Glomerular visceral epithelial cell (primary cell): ENCODE results near the gene RYK.
"Not testable (repeated sequence)": the region's sequence is repeated elsewhere in the genome, so short reads cannot be mapped to it uniquely, and the experiment has no call there.

Experiments used
- DNase-seq: peaks from one replicate; pipeline ENCODE4 v3.0.0-alpha.2; 2016; ENCODE audit errors: extremely low spot score

RYK gene

DNA sequence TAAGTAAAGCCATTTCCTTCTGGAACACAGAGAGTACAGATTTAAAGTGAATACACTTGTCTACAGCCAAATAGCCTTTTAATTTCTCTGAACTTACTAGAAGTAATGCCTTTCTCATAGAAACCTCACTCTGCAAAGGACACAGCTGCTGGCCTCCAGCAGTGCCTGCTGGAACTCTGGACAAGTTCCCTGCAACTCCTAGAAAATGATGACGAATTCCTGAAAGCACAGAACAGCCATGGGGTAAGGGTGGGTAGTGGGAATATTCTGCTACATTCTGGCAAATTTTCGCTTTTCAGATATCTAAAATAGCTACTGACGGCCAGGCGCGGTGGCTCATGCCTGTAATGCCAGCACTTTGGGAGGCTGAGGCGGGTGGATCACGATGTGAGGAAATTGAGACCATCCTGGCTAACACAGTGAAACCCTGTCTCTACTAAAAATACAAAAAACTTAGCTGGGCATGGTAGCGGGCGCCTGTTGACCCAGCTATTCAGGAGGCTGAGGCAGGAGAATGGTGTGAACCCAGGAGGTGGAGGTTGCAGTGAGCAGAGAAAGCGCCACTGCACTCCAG lies 34.4 kb downstream of the RYK start:
- DNase-seq: no peak

DNA sequence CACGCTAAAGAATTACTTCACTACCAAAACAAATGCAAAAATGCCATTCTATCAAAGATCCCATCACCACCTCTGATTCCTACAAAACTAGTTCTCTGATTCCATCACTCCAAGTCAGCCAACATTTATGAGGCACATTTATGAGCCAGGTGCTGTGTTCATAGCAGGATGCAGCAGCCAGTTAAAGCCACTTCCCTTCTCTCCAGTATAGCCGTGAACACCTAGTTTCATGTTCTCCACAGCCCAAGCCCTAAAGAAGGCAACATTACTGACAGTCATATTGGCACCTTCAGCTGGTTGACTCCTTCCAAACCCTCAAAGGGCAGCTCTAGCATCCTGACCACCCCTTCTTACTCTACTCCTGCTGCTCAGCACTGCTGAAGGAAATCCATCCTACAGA lies 36.4 kb downstream of the RYK start:
- DNase-seq: no peak

DNA sequence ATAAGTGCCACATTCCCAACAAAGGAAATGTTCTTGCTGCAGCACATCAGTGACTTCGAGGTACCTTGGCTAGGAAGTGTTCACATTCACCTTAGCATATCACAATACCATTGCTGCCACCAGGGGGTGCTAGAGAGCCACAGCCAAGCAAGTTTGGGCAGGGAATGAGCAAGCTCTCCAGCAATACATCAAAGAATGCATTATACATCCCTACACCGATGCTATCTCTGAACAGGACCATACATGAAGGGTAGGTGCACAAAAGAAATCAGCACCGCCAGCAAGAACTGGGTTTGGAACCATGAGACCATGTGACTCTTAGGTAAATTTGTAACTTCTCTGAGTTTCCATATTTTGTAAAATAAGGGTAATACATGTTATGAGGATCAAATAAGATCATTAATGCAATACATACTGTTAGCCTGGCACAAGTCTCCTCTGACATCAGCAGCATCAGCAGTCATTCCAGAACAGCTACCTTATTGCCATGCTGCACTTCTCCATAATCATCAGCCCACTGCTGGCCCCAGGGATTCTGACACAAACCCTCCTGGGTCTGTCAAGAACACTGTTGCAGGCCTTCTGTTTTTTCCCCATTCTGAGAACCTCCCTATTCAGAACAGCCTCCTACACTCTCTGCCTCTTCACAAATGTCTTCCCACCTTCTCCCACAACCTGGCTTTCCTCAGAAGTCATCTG lies 37.5 kb downstream of the RYK start:
- peak; percentile 80 for DNase-seq

DNA sequence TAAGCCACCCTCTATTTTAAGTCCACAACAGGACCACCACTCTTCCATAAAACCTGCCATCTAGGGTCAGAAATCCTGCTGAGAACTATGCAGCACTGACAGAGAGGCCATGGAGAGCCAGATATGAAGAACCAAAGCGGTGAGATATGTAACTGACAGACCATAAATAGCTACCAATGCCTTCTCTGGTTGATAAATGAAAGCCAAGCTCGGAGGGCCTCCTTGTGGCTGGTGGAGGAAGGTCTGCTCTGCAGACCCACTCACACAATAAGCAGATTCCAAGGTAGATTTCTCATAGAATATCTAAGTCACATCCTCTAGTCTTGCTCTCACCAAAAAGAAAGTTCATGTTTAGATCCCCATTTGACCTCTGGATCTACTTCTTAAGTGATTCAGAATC lies 38.9 kb downstream of the RYK start:
- peak; percentile 50 for DNase-seq

DNA sequence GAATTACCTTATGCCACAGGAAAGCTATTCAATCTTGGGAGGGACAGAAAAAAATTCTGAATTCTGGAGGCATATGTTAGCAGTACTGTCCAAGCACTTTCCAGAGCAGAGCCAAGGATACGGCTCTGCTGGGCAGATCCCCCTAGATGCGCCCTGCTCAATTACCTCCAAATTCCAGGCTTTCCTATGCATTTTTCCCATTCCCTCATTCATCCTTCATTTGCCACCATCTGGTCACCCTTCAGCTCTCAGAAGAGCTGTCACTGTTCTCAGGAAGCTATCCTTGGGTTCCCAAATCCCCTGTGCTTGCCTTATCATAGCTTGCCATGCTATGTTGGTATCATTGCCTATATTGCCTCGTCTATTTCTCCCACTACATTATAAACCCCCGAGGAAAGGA lies 45.2 kb downstream of the RYK start:
- no peak for DNase-seq

DNA sequence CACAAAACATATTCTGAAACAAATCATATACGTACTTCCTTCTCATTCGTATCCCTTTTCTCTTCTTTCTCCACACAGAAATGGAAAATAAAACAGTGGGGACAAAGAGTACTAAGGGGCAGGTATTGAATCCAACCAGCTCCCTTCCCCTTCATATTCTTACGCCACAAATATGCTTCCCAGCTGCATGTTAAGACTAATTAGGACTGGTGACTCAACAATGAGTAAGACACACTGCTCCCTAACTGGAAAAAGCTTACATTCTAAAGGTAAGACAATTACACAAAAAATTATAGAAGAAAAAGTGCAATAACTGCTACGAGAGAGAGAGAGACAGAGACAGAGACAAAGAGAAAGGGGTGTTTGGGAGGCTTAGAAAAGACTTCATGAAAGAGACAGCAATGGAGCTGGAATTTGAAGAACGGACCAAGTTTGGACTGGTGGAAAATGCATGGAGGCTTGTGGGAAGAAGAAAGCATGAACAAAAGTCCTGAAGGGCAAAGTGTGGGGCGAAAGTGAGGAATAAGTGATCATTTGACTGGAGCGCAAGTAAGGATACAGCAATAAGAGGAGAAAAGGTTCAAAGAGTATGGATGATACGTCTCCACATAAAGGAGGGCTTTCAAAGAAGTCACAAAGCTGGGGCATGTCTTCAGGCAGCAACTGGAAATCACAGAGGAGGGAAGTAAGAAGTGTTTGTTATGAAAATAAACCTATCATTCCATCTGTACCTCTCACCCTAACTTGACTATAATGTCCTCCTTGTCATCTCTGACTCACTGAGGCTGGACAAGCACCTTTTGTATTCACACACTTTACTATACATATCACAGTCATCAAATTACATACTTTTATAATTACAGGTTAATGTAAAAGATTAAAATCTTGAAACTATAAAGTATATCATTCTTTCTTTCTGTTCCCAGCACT lies 49.2 kb downstream of the RYK start:
- peak; percentile 46 for DNase-seq

DNA sequence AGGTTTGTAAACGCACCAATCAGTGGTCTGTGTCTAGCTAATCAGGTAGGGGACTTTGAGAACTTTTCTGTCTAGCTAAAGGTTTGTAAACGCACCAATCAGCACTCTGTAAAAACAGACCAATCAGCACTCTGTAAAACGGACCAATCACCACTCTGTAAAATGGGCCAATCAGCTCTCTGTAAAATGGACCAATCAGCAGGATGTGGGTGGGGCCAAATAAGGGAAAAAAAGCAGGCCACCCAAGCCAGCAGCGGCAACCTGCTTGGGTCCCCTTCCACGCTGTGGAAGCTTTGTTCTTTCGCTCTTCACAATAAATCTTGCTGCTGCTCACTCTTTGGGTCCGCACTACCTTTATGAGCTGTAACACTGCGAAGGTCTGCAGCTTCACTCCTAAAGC lies 50.8 kb downstream of the RYK start:
- not testable (repeated sequence) for DNase-seq

DNA sequence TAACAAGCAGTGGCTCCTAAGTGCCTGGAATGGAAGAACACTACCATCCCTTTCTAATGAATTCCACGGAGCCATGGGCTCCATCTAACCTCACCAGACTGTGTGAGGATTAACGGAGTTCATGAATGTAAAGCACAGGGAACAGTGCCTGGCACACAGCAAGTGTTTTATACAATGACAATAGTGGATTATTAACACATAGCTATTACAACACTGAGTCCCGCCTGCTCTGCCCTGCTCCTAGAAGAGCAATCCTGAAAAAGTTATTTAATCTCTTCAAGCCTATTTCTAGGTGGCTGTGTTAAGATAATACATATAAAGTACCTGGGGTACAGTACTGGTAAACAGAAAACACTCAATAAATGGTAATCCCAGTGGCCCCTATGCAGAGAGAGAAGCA lies 51.4 kb downstream of the RYK start:
- no peak for DNase-seq

DNA sequence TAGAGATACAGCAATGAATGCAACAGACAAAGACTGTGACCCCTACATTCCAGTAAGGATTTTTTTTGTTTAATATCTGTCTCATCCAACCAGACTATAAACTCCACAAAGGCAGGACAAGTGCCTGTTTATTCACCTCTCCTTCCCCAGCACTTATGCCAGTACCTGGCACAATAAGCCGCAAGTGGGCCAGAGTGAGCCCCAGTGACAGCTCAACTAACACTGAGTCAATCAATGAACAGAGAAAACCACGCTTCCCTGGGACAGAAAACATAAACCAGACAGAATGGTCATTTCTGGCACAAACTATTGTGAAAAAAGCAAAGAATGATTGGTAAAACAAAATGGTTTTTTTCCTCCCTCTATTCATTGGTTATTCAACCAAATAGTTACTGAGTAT lies 52.2 kb downstream of the RYK start:
- no peak for DNase-seq

DNA sequence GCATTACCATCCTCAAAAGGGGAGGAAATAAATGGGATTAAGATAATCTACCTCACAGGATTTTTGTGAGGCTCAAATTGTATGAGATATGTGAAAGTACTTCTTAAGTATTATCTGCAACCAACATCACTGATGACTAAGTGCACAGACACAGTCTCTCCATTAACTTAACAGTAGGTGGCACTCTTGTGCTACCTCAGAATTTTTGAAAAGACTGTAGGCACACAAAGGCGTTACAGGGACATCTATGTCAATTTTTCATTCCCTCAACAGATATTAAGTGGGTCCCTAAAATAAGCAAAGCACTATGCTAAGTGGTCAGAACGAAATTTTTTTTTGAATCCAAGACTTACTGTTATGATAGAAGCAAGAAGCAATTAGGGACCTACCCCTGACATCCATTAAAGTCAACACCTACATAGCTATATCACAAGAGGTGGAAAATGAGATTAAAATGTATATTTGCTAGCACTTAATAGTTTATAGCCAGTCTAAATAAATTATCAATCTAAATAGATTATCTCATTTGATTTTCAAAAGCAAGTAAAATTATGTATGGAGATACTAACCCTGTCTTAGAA lies 52.9 kb downstream of the RYK start:
- DNase-seq: peak; percentile 56

DNA sequence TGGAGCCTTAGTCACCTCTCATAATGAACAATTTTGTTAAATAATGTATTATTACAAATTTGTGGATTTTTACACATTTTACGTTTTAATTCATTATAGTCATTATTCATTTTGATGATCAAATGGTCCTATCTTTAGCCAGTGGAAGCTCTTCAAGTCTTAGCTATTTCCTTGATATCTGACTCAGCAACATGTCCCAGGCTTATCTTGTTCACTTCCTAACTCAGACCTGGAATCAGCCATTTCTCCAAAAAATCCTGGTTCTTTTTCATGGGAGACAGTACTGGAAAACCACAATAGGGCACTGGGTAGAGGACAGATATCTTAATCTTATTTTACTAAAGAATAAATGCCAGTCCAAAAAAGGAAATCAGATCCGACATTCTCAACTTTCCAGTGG lies 56.4 kb downstream of the RYK start:
- no peak for DNase-seq

DNA sequence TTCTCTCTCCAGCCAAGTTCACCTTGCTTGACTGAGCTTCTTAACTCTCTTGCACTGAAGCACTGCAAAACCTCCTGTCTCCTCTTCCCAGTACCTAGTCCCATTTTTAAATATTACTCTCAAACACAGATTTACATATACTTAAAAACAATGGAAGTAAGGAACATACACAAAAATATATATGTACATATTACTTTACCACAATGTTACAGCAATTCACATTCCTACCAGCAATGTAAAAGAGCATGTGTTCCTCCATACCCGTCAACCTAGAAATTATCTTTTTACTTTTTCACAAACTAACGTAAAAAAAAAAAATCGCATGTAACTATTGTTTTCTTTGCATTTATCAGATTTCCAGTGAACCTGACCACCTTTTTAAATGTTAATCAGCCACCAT lies 60.4 kb downstream of the RYK start:
- no peak for DNase-seq

DNA sequence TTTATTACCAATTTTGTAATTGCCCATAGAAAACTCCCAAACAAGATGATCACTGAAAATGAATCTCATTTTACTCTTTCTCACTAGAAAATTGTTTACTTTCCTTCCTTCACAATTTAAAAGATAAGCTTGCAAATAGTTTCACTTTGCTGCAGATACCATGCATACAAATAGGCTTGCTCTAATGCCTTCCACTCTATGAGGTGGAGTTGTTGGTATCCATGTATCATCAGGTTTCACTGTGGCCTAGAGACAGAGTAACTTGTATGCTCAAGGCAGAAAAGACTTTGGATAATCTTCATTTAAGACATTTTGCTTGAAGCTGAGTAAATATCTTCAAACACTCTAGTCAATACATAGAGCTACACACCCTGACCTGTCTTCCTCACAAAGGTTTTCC lies 60.8 kb downstream of the RYK start:
- DNase-seq: no peak

DNA sequence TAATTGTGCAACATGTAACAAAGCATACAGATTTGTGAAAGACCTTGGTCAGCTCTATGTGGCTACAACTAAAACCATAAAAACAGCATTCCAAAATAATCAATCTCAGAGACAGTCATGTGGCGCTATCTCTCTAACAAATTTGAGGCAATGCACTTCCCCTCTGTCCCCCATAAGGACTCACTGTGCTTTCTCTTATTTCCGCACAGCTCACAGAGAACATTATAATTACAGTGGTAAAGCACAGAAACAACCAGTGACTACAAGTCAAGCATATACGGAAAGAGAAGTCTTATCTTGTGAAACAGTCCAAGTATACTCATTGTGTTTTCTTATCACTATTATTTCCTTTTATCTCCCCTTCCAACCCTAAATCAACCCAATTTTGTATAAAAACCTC lies 64.3 kb downstream of the RYK start:
- no peak for DNase-seq

DNA sequence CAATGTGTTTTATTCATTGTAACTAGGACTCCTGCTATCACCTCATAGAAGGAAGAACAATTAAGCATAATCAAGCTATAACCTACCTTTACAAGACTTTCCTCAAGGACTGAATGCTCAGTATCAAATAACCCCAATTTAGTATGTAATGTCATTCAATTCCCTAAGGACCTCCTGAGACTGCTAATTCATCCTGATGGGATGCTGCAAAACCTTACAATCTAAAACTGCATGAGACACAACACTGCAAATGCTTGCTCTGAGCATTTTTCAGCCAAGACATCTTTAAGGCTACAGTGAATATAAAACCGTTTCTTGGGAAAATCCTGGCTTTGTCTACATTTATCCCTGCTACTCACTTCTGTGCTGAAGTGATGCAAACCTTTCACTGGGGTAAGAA lies 69.9 kb downstream of the RYK start:
- no peak for DNase-seq

DNA sequence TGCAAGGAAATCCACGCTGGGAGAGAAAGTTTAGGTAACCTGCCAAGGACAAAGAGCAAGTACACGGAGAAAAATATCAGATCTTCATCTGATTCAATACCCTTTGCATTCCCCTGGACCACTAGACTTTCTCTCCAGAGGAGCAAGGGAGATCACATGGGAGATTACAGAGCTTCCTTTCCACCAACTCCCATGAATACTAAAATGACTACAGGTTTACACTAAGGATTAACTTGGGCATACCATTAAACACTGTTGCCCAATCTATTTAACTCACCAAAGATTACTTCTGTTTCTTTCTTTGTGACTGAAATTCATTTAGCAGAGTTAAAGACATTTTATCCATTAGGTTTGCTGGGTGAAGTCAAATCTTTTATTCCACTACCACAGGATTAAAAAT lies 71.2 kb downstream of the RYK start:
- DNase-seq: no peak

DNA sequence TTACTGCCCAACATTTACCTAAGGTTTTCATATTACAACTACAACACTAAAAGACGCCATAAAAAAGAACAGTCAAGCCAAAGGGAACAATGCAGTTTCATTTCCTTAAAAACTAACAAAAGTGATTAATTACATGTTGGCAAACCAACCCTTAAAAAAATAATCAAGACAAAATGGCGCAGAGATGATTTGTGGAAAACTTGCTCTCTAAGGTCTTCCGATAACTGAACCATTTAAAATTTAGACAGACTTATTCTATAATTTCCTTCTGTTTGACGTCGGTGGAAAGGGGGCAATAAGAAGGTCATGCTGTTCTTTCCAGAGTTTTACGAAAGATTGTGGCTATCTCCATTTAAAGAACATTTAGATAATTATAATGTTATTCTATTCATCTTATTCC lies 87.6 kb downstream of the RYK start:
- no peak for DNase-seq

DNA sequence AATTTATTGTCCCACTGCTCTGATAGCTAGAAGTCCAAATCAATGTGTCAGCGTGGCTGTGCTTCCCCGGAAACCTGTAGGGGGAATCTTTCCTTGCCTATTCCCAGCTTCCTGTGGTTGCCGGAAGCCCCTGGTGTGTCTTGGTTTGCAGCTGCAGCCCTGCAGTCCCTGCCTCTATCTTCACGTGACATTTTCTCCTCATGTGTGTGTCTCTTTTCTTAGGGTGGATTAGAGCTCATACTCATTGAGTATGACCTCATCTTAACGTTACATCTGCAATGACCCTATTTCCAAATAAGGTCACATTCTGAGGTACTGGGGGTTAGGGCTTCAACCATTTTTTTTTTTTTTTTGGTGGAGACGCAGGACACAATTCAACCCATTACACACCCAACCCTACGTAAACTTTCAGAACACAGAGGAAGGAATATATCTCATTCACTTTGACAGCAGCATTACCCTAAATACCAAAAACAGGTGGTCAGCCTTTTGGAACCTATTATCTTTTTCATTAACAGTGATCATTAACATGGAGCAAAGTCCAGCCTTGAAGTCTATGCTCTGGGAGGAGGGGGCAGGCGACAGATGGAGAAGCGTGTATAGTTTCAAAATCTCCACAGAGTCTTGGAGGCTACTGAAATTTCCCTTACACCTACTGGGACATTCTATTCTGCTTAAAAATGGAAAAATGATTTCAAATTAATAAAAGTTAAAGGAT lies 88.6 kb downstream of the RYK start:
- no peak for DNase-seq

DNA sequence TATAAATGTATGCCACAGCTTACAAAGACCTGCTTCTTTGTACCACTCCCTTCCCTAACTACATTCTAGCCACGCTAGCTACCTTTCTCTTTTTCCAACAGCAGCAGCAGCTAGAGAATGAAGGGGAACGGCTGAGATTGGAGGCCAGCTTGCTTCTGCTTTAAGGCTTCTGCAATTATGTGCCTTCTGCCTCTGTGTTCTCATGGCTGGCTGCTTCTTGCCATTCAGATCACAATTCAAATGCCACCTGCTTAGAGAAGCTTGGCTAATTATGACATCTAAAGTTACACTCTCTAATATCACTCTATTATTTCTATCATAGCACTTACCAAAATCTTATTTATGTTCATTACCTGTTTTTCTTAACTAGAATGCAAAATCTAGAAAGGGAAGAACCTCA lies 95.2 kb downstream of the RYK start:
- no peak for DNase-seq

DNA sequence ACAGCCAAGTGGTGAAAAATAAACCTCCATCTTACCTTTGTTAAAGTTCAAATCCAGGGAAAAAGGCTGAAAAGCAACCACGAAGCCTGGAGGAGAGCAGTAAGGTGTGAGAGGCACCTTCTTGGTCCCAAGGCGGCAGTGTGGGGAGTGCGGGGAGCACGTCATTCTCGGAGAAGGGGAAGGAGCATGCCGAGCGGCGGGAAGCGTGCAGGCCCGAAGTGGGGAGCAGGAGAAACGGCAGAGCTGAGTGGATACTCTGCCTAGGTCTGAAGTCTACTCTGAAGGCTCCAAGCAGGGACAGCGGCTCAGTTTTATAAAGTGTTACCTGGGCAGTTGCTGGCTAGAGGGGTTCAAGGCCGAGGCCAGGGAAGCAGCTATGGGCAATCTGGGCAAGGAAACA lies 96.9 kb downstream of the RYK start:
- DNase-seq: no peak

DNA sequence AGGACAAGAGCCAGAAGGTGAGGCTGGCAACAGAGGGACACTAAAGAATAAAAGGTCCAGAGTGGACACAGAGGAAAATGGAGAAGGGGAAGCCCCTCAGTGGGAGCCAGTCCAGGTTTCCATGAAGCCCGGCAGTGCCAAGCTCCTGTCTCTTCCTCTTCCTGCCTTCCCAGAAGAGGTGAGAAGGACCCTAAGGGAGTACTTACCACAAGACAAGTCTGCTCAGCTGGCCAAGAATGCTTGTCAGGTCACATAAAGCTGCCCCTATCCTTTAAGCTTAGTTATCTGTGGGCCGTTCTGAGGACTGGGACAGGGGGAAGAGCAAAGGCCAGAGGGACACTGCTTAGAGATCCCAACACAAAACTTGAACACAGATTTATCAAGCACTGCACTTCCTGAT lies 100.2 kb downstream of the RYK start:
- DNase-seq: no peak

DNA sequence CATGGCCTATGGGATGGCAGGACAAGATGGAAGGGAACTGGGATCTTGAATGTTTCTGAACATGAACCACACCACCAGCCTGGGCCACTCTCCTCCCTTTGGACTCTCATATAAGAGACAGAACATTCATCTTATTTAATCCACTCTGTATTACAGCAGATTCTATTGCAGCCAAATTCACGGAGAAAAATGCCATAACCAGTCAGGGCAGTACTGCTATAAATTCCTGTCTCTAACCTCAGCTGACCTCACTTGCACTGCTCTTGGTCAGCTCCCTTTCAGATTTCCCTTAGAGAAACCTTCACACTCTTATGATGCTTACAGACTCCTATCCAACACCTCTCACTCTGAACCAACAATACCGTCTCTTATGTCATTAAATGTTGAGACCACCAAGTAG lies 101.4 kb downstream of the RYK start:
- no peak for DNase-seq
